GM12801 (cell line): ENCODE results near the gene UBE2H.

Source experiments
- CTCF ChIP-seq: IDR thresholded peaks from one replicate; pipeline ENCODE4 v1.5.1; 2011; ENCODE audit warnings: control low read depth; ENCODE audit not compliant: insufficient read length; ENCODE audit errors: extremely low read depth

UBE2H gene

GRCh38 chr7:129955993-129956543 lies 3.3 kb upstream of the UBE2H start:
- TF ChIP-seq CTCF = no peak

DNA sequence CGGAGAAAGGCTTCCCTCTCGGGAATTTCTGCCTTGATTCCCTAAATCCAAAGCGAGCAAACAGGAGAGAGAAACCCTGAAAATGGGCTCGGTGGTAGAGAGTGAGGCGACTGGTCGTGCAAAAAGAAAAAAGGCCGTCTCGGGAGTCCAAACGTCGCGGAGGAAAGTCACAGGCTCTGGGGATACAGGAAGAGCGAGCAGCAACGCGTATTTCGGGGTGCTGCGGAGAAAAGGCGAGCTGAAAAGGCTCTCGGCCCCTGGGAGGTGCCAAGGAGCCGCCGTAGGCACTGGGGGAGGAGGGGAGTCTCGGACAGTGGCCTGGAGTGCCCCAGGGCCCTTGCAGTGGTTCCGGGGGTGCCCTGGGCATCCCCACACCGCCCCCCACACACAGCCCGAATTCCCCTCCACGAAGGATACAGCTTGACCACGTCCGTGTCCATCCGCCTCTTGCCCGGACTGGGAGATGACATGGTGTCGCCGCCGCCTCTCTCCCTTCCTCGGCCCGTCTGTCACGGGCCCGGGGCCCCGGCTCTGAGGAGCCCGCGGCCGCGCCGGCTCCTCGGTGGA lies 591 bp downstream of the UBE2H start:
- no peak for TF ChIP-seq CTCF

- TF ChIP-seq CTCF = no peak
Observed at GRCh38 chr7:129951226-129952085, 1.3 kb downstream of the UBE2H start.

- no peak for TF ChIP-seq CTCF
Observed at GRCh38 chr7:129950933-129951225, 1.9 kb downstream of the UBE2H start.

GRCh38 chr7:129950191-129950932 lies 2.4 kb downstream of the UBE2H start:
- no peak for TF ChIP-seq CTCF

- no peak for TF ChIP-seq CTCF
Observed at GRCh38 chr7:129949292-129950133, 3.2 kb downstream of the UBE2H start.
